ENCODE measurements around the gene AXIN2. TPM values are rescaled to one million over a fixed set of nuclear protein-coding genes. Genes with fewer than 3 reads are reported as not detected.
"Not testable (repeated sequence)": the region's sequence is repeated elsewhere in the genome, so short reads cannot be mapped to it uniquely, and the experiment has no call there.

AXIN2 gene
- polyA plus RNA-seq, 4 donors, result 20.3 to 25.1 (median 21.2) TPM

DNA sequence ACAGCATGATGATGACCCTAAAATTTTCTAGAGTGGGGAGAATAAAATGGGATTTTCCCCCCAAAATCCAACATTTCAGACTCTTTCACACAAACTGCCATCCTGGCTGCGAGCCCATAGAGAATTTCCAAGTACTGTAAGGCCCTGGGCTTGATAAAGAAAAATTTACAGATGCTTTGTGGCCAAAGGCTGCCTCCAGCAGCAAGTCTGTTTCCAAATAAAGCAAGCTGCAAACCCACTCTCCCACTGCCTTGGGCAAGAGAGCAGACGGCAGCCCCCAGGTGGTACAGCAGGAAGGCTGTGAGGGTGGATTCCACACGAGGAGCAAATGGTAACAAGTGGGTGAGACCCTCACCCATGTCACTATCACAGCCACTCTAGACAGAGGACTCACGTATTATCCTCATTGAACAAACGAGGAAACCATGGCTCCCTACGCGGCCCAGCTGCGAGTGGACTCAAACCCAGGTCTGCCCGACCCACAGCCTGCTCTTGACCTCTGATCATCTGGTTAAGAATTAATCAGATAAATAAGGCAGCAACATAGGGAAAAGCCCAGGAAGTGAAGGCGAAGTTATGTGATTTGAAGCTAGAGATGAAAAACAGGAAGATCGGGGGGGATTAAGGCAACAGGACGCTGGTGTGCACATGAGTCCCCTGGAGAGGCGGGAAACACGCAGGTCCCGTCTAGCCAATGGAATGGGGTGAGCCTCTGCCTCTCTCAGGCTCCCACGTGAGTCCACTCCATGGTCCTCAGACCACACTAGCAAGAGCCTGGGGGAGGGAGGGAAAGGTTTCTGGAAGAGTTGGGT lies 37.4 kb downstream of the AXIN2 start:
- no peak for DNase-seq (ENCODE audit: low read depth in 4 of 4, low spot score in 3 of 4)

DNA sequence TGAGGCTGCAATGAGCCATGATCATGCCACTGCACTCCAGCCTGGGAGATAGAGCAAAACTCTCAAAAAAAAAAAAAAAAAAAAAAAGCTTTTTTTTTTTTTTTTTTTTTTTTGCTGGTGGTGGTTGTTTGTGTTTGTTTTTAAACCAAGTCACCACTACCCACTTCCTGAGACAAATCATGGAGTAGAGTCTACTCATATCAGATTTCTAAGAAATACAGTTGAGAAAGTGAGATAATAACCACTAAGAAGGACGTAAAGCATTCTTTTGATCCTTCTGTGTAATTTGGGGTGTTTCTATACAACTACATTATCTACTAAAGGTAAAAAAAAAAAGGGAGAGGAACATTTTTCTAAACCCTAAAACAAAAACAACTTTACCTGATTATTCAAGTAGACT lies 38.0 kb downstream of the AXIN2 start:
- DNase-seq (ENCODE audit: low read depth in 4 of 4, low spot score in 3 of 4), result no peak

DNA sequence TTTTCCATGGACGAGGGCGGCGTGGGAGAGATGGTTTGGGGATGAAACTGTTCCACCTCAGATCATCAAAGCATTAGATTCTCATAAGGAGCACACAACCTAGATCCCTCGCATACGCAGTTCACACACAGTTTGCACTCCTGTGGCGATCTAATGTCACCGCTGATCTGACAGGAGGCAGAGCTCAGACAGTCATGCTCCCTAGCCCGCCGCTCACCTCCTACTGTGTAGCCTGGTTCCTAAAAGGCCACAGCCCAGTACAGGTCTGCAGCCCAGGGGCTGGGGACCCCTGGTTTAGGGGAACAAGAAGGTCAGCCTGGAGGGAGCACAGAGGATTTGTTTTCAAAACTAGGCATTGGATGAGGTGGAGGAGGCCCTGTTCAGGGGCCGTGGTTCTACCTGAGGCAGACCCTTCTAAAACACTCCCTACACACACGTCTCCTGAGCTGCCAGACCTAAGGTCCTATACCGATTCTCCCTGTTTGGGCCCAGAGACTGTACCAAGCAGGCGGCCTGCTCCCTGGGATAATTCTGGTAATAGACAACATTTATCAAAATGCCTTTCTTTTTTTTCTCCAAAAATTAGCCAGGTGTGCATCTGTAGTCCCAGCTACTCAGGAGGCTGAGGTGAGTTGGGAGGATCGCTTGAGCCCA lies 38.6 kb downstream of the AXIN2 start:
- DNase-seq (ENCODE audit: low read depth in 4 of 4, low spot score in 3 of 4), result no peak

DNA sequence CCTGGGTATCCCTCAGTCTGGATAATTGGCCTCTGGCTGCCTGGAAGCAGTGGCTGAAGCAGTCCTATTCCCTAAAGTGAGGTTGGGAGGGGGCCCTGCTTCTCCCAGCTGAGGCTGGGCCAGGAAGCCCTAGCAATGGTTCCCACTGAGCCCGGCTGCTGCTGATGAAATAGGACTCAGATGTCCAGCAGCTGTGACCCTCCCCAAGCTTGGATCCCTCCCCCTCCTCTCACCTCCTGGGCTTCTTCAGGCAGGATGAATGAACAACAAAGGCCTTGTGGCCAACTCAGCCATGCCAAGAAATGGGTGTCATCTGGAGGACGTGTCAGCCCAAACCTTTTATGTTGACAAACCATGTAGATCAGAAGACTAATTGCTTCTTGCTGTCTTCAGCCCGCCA lies 42.0 kb downstream of the AXIN2 start:
- DNase-seq (ENCODE audit: low read depth in 4 of 4, low spot score in 3 of 4), result no peak

DNA sequence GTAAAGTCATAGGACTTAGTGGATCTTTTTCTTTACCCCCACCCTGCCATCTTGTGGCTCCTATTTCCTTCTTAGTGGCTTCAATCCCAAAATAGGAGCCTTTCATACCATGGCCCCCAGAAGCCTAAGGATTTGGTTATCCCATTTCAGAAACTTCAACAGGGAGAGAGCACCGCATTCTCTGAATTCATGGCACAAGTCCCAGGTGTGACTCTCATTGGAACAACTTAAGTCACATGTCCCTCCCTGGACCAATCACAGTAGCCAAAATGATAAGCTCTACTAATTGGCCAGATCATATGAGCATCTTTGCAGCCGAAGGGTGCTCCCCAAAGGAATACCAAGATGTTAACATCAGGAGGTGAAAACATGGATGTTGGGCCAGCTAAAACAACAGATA lies 43.2 kb downstream of the AXIN2 start:
- no peak for DNase-seq (ENCODE audit: low read depth in 4 of 4, low spot score in 3 of 4)

DNA sequence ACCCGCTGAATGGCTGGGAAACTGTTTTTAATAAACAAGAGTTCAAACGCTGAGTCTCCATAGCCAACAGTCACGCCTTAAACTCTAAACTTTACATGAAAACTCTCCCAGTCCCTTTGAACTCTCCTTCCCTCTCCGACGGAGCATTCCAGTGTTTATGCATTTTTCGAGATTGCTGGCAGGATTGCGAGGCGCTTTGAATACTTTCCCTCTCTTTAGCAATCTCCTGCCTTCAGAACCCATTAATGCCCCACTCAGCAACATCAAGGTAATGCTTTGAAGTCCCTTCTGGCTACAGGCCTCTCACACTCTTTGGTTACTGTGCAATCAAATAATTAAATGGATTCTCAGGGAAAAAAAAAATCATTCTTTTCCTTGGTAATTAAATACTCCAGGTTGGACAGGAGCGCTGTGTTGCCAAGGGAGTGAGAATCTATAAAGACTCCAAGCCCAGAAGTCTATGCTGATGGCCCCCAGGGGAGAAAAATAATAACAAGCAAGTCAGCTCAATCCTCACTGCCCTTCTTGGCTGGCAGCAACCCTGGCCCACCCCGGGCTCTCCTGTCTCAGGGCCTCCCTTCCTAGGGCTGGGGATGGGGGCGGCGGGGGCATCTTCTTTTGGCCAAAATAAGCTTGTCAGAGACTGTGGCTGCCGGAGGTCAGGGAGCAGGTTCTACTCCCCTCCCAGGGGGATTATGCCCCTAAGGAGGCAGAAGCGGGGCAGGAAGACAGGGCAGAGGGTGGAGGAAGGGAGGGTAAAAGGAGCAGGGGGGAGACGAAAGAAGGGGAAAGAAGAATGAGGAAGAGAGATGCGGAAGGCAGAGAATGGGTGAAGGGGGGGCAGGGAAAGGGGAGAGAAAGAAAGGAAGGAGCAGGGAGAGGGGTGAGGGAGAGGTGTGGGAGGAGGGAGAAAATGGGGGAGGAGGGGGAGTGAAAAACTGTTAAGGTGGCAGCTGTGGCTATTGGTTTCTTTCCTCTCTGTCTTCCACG lies 45.2 kb downstream of the AXIN2 start:
- DNase-seq (ENCODE audit: low read depth in 4 of 4, low spot score in 3 of 4), result peak in 1 of 4 donors; percentile 54

DNA sequence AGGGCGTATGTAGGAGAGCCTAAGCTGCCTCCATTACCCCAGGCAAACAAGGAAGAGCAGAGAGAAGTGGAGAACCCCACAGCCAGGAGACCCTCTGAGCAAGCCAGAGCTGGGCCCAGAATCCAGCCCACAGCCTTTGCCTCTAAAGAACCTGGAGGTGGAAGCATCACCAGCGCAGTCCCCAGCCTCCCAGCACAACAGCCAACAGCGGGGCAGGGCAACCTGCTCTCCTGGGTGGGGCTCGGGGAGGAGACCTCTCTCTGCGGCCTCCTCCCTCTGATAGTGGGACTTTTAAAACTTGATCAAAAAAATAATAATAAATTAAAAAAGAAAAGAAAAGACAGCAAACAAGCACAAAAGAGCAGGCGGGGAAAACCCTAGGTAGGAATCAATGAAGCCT lies 45.9 kb downstream of the AXIN2 start:
- DNase-seq (ENCODE audit: low read depth in 4 of 4, low spot score in 3 of 4), result no peak

DNA sequence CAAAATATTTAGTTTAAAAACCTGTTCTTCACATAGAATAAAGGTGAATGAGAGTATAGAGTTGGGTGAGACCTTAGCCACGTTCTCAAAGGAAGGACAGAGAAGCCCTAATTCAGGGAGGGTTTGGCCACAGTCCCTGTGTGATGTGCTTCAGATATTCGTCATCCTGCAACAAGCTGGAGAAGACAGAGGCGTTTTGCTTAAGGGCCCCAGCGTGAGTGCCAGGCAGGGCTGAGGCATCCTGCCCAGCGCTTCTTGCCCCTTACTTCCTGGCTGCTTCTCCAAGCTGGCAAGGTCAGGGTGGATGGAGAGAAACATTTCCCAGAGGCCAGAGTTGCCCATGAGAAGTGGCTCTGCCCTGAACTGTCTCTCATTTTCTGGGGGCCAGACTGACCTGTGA lies 46.9 kb downstream of the AXIN2 start:
- DNase-seq (ENCODE audit: low read depth in 4 of 4, low spot score in 3 of 4), result no peak

DNA sequence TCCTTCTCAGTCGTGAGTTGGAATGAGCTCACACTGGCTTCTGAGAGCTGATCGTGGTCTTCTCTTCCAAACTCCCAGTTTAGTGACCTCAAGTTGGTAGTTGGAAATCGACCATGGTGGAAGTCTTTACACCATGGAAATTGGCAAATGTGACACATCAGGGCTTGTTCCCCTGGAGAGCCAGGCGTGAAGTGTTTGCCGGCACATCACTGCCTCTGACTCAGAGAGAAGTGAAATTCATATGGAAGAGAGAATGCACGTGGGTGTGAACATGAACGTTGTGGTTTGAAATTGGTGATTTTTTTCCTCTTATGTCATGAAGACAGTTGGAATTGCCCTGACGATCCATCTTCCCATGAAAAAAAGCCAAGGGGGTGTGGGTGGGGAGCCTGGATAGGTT lies 47.4 kb downstream of the AXIN2 start:
- no peak for DNase-seq (ENCODE audit: low read depth in 4 of 4, low spot score in 3 of 4)

DNA sequence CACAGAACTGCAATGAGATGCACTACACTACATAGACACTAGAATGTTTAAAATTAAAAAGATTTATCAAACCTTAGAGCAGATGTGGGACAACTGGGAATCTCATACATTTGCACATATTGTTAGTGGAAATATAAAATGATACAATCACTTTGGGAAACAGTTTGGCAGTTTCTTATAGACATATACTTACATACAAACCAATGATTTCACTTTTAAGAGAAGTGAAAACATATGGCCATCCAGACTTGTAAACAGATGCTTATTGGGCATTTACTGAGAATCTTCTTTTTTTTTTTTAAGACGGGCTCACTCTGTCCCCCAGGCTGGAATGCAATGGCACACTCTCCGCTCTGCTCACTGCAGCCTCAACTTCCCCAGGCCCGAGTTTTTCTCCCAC lies 50.1 kb downstream of the AXIN2 start:
- DNase-seq (ENCODE audit: low read depth in 4 of 4, low spot score in 3 of 4), result no peak

DNA sequence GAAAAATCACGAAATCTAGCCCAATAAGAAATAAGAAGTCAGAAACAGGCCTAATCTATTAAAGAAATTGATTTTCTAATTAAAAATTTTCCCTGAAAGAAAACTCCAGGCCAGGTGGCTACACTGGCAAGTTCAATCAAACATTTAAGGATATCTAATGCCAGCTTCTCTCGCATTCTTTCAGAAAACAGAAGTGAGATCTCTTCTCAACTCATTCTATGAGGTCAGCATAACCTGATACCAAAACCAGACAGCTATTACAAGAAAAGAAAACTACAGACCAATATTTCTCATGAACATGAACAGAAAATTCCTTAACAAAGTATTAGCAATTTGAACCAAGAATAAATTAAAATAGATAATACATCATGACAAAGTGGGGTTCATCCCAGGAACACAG lies 52.4 kb downstream of the AXIN2 start:
- no peak for DNase-seq (ENCODE audit: low read depth in 4 of 4, low spot score in 3 of 4)

DNA sequence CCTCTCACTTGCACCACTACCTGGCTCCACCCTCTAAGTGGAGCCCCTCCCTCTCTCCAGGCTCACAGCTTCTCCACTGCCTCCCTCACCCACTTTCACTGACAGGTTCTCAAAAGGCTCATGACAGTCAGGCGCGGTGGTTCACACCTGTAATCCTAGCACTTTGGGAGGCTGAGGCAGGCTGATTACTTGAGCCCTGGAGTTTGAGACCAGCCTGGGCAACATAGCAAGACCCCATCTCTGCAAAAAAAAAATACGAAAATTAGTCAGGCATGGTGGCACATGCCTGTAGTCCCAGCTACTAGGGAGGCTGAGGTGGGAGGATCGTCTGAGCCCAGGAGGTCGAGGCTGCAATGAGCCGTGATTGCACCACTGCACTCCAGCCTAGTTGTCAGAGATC lies 56.8 kb downstream of the AXIN2 start:
- DNase-seq (ENCODE audit: low read depth in 4 of 4, low spot score in 3 of 4), result not testable (repeated sequence)

DNA sequence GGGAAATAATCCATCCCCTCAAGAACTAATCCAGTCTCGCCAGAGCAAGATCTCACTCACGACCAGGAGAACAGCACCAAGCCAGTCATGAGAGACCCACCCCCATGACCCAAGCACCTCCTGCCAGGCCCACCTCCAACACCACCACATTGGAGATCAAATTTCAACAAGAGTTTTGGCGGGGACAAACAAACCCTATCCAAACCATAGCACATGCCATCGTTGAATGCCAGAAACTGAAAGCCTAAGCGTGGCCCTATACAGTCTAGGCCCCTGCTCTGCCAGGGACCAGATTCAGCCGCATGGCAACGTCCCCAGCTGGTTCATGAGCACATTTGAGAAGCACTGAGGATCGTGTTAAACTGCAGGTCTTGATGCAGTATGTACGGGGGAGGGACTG lies 57.3 kb downstream of the AXIN2 start:
- no peak for DNase-seq (ENCODE audit: low read depth in 4 of 4, low spot score in 3 of 4)

DNA sequence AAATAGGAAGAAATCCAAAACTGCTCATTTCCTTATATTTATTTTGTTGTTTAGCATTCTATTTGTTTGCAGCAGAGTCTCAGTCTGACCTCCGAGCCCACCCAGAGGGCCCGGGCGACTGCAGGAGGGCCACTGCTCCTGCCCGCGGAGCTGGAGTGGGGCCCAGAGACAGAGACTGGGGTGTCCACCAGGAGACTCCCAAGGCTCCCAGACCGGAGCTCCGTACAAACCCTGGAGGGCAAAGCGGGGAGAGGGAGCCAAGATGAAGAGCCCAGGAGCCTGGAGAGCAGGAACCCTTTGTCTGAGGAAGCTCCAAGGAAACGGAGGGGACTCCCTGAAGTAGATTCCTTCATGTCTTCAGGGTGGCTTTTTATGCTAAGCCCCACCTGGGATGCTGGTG lies 57.9 kb downstream of the AXIN2 start:
- no peak for DNase-seq (ENCODE audit: low read depth in 4 of 4, low spot score in 3 of 4)

DNA sequence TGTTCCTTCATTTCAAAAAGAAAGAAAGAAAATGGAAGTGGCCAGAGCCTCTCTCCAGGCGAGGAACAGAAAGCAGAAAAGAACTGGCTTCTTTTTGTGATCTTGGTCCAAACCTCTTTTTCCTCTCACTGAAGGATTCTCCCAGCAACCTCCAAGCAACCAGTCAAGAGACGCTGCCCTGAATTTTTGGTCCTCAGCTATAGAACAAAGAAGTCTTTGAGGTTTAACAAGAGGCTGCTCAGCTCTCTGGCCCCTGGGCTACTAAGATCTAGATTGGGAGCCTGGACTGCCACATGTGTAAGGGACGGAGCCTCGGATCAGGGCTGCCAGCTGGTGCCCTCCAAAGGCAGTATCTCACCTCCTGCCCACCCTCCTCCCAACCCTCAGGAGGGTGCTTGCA lies 62.6 kb downstream of the AXIN2 start:
- DNase-seq (ENCODE audit: low read depth in 4 of 4, low spot score in 3 of 4), result no peak

DNA sequence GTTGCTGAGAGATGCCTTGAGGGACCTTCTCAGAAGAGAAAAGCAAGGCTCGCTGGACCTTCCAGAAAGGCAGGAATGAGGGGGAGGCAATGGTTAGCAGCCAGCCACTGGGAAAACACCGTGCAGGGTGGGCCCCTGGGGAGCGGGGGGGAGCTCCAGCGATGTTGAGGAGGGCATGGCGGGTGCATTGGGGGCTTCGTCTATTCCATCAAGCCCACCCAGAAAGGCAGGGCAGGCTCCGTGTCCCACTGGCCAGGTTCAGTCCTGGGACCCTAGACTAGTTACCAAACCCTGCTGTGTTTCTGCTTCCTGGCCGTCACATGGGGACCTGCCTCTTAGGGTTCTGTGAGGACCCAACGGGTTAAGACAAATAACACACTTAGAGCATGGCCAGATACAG lies 64.6 kb downstream of the AXIN2 start:
- no peak for DNase-seq (ENCODE audit: low read depth in 4 of 4, low spot score in 3 of 4)

DNA sequence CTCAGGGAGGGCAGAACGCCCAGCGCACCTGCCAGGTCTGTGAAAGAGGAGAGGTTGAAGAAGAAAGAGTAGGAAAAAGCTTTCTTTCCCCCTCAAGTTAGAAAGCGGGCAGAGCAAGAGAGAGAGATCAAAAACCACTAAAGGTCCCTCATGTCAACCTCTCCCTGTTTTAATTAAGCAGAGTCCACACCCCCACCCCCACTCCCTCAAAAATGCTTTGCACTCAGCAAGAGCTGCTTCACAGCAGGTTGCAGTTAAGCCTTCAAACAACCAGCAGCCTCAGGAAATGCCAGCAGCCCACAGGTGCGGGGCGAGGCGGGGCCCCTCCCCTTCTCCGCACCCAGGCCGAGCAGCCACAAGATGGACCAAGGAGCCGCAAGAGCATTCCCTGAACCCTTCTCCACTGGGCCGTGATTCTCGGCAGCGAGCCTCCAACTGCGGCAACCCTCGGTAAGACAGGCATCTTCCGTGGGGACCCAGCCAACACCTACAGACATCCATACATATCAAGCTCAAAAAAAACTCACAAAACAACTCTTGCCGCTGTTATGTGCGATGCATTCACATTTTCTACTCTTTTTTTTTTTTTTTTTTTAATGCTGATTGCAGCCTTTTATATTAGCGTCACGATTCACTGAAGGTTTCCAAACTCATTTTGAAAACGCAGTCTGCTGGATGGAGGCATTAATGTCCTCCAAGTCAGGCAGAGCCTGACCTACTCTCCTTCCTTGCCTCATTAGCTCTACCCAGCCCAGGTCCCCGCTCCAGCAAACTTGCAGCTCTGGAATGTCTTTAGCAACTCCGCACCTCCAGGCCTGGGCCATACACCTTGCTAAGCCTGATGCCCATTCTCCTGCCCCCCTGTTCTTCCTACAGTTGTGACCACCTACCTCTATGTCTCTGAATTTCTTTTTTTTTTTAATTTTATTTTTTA lies 66.1 kb downstream of the AXIN2 start:
- DNase-seq (ENCODE audit: low read depth in 4 of 4, low spot score in 3 of 4), result no peak

DNA sequence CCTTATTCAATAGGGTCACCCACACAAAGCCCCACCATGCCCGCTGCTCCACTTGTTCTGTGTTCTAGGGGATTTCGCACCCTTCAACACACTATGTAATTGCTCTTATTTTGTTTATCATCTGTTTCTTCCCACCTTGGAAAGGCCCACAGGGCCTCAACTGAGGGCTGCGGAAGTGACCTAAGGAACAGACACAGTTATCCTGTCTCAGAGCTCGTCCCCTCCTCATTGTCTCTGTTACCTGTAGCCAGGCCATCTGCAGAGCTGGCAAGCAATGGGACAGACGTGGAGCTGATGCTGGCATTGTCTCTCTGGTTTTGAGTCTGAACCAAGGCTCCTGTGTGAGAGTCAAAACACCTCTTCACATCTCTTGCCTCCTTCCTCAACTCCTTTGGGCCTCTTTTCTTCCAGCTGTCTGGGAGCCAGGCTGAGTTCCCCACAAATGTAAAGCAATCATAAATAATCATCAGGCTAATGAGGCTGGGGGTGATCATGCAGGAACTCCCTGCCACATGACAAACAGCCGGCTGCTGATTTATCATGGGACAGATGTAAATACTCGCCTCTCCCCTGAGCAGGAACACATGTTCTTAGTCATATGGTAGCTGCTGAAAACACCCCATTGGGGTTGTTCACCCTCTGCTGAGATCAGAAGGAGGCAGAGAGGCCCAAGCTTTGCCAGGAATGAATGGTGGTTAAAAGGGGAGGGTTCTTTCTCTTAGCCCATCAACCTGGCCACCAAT lies 71.9 kb downstream of the AXIN2 start:
- DNase-seq (ENCODE audit: low read depth in 4 of 4, low spot score in 3 of 4), result peak in 1 of 4 donors; percentile 21

DNA sequence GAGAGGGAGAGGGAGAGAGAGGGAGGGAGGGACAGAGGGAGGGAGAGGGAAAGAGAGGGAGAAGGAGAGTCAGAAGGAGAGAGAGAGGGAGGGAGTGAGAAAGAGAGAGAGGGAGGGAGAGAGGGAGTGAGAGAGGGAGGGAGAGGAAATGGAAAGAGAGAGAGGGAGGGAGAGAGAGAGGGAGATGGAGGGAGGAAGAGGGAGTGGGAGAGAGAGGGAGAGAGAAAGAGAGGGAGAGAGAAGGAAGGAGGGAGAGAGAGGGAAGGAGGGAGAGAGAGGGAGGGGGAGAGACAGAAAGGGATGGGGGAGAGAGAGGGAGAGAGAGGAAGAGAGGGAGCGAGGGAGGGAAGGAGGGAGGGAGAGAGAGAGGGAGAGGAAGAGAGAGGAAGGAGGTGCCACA lies 72.8 kb downstream of the AXIN2 start:
- no peak for DNase-seq (ENCODE audit: low read depth in 4 of 4, low spot score in 3 of 4)
